ENCODE data around the gene MSH5. TPM values are rescaled to one million over a fixed set of nuclear protein-coding genes. Genes with fewer than 3 reads are reported as not detected.

The MSH5 gene
- total and polyA plus RNA-seq, 9 of the 15 experiments (the other 6 are each of a cell fraction or from before 2014, with no cell fraction given), result 12.5 to 104 (median 46.6) TPM

DNA sequence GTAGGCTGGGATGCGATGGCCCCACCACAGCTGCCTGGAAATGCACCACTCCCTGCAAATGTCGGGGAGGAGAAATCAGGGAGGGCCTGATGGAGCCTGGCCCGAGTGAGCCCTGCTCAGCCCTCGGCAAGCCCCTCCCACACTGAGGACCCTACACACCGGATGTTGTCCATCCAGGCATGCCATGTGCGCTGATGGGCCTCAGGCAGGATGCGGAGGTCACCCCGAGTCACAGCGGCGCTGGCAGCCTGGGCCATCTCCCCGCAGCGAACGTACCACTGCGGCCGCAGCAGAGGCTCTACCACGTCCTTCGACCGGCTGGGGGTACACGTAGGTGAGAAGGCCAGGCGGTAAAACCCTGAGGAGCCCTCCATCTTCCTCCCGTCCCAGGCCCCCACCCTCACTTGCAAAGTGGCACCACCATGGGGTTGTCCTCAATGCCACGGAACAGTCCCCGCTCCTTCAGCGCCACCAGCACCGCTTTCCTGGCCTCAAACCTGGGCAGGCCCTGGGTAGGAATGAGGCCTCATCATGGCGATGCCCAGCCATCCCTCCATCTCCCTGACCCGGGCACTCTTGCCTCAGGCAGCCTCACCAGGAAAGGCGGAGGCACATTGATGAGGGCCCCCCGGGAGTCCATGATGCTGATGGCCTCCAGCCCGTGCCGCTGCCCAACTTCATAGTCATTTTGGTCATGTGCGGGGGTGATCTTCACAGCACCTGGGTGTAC lies 42.5 kb downstream of the MSH5 start (continued):
- TF ChIP-seq MTF1 (CRISPR knock-in tag; IDR thresholded peaks at IDR 0.05; ENCODE audit: borderline replicate concordance), result no peak
- TF ChIP-seq BCOR (IDR thresholded peaks at IDR 0.05), result no peak
- TF ChIP-seq MAFF (IDR thresholded peaks at IDR 0.05; ENCODE audit: low read length), result no peak
- no peak for TF ChIP-seq BRD4 (IDR thresholded peaks at IDR 0.05)

DNA sequence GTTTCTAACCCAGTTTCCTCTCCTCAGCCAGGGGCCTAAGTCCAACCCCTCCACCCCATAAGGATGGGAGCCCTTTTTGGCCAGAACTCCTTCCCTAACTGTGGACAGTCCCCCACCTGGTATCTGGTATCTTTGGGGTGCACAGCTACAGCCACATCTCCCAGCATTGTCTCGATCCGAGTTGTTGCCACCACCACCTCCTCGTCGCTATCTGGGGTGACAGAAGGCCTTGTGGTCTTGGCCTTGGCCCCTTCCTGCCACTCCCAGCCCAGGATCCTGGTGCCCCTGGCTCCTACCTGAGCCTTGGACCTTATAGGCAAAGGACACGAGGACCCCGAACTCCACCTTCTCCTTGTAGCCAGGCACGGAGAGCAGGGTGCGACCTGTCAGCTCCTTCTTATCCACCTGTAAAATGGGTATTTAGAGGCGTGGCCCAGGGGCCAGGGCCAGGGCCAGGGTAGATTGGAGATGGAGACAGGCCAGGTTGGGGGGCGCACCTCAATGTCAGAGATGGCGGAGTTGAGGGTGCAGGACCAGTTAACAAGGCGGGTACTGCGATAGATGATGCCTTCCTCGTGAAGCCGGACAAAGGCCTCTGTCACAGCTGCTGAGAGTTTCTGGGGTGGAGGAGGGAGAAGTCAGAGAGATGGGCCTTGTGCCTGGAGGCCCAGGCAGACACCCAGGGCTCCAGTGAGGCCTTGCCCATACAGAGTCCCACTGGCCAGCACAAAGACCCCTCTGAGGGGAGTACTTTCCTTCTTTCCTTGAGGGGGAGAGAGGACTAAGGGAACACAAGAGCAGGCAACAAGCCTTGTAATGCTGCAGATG lies 44.5 kb downstream of the MSH5 start:
- Histone ChIP-seq H4K20me1 (replicated peaks; ENCODE audit: control insufficient read depth, insufficient read depth, low read length) (no peaks in the 10 kb centered on the region), H2AFZ (ENCODE audit: low read depth, low read length) (no peak overlapping the region), H3K27me3 (ENCODE audit: control insufficient read depth in 2 of 2, insufficient read depth in 2 of 2, low read length in 2 of 2) (no peaks in the 10 kb centered on the region), H3K36me3 (ENCODE audit: control insufficient read depth, insufficient read depth, low read length) (peaks cover 94% of the 10 kb centered on the region), H3K9me1 (ENCODE audit: control insufficient read depth, insufficient read depth, low read length) (no peaks in the 10 kb centered on the region), H3K9ac (ENCODE audit: insufficient read depth in 1 of 2, low read depth in 2 of 2, low read length in 2 of 2) (peak overlapping the region in 1 of 2 experiments; percentile 70; a peak in 2 of 4 replicates), H3K4me3 (no peak overlapping the region), H3K9me3 (replicated peaks; ENCODE audit: control insufficient read depth, insufficient read depth, low read depth, low read length) (no peaks in the 10 kb centered on the region), H3K79me2 (ENCODE audit: control insufficient read depth, insufficient read depth, low read length) (peaks cover 4% of the 10 kb centered on the region), H3K4me2 (ENCODE audit: insufficient read depth, low read length) (no peak overlapping the region), H3K27ac (ENCODE audit: extremely low read depth, low read depth, low read length) (no peak overlapping the region), H3K4me1 (replicated peaks in 1 of 2; ENCODE audit: control insufficient read depth in 2 of 2, insufficient read depth in 2 of 2, low read length in 2 of 2) (peaks cover 0 to 30% of the 10 kb centered on the region in 2 experiments; a peak in 1 of 5 replicates)
- CTCF ChIA-PET (ENCODE audit: low intra/inter-chr PET ratio), result no interaction called here
- WGBS (ENCODE audit: insufficient coverage, low coverage, missing lambda C conversion rate), result 90% methylated on average over 15 of the region's 15 CpGs
- POLR2A ChIA-PET, result interaction anchor here (0.6 to 2.4 kb wide), 12 partner anchors 10 to 94 kb away, joined by 3 to 10 read pairs (median 4); partner anchors contain the start of genes HSPA1A, HSPA1B, HSPA1L and LSM2
- no peak for DNase-seq (ENCODE audit: extremely low read depth in 1 of 4, low spot score in 3 of 4)
- in situ Hi-C loops (cut with MboI) (no loop called here), intact Hi-C loops (cut with micrococcal nuclease) (no loop called here)
- TF ChIP-seq, protein P1, sequence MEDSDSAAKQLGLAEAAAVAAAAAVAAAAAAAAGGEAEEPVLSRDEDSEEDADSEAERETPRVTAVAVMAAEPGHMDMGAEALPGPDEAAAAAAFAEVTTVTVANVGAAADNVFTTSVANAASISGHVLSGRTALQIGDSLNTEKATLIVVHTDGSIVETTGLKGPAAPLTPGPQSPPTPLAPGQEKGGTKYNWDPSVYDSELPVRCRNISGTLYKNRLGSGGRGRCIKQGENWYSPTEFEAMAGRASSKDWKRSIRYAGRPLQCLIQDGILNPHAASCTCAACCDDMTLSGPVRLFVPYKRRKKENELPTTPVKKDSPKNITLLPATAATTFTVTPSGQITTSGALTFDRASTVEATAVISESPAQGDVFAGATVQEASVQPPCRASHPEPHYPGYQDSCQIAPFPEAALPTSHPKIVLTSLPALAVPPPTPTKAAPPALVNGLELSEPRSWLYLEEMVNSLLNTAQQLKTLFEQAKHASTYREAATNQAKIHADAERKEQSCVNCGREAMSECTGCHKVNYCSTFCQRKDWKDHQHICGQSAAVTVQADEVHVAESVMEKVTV (CRISPR knock-in tag; IDR thresholded peaks at IDR 0.05), result no peak
- 0 out of 2 replicates have a peak, but pooled peaks have one; percentile 1 for TF ChIP-seq POLR2AphosphoS5 (IDR thresholded peaks at IDR 0.05; ENCODE audit: control insufficient read depth, insufficient read depth, low read depth, low read length)
- peak; percentile 57 for TF ChIP-seq RBFOX2 (IDR thresholded peaks at IDR 0.05; ENCODE audit: low read depth, low read length)
- TF ChIP-seq POLR2G (IDR thresholded peaks at IDR 0.05; ENCODE audit: low read depth, low read length), result peak; percentile 47
- no peak for TF ChIP-seq JUN (IDR thresholded peaks at IDR 0.05; ENCODE audit: borderline replicate concordance, low read depth, low read length)
- TF ChIP-seq JUN (CRISPR knock-in tag; IDR thresholded peaks at IDR 0.05; ENCODE audit: borderline replicate concordance), result no peak
- 0 out of 2 replicates have a peak, but pooled peaks have one; percentile 28 for TF ChIP-seq PML (IDR thresholded peaks at IDR 0.05; ENCODE audit: low read length)
- TF ChIP-seq MED1 (CRISPR knock-in tag; IDR thresholded peaks at IDR 0.05; ENCODE audit: borderline replicate concordance), result 0 out of 2 replicates have a peak, but pooled peaks have one; percentile 16
- peak; percentile 71 for TF ChIP-seq SNRNP70 (optimal IDR thresholded peaks at IDR 0.05; ENCODE audit: low read depth, low read length)
- no peak for ATAC-seq
- no peak for FAIRE-seq
- BruUV-seq (replicated peaks), result no TSS peak
